OCI-LY7 (cell line): Measurements from ENCODE around the gene GAK.

Source experiments
- CTCF ChIP-seq: fragments of 200-600 bp; sonication (generic); conservative IDR thresholded peaks from 2 replicates; pipeline ENCODE4 v1.5.1; 2014; ENCODE audit warnings: mild to moderate bottlenecking, antibody characterized with exemption, low read length, moderate library complexity, mixed read lengths
- EZH2phosphoT487 ChIP-seq: fragments of 200-600 bp; sonication (generic); IDR thresholded peaks from 2 replicates; pipeline ENCODE4 v1.6.1; 2018; ENCODE audit warnings: low read depth, borderline replicate concordance, mild to moderate bottlenecking, mixed run types, antibody characterized with exemption, low read length, moderate library complexity, mixed read lengths

GRCh38 chr4:836003-836511 lies 96.1 kb downstream of the GAK start:
- no peak for TF ChIP-seq CTCF
- no peak for TF ChIP-seq EZH2phosphoT487
